HG03460 (cell line): ENCODE data around the gene TMEM62.

Experiments used
- ATAC-seq: cut with Tn5 transposase; IDR thresholded peaks from one replicate; pipeline ENCODE4 v1.9.1; 2021; ENCODE audit not compliant: unreplicated experiment

Gene TMEM62

DNA sequence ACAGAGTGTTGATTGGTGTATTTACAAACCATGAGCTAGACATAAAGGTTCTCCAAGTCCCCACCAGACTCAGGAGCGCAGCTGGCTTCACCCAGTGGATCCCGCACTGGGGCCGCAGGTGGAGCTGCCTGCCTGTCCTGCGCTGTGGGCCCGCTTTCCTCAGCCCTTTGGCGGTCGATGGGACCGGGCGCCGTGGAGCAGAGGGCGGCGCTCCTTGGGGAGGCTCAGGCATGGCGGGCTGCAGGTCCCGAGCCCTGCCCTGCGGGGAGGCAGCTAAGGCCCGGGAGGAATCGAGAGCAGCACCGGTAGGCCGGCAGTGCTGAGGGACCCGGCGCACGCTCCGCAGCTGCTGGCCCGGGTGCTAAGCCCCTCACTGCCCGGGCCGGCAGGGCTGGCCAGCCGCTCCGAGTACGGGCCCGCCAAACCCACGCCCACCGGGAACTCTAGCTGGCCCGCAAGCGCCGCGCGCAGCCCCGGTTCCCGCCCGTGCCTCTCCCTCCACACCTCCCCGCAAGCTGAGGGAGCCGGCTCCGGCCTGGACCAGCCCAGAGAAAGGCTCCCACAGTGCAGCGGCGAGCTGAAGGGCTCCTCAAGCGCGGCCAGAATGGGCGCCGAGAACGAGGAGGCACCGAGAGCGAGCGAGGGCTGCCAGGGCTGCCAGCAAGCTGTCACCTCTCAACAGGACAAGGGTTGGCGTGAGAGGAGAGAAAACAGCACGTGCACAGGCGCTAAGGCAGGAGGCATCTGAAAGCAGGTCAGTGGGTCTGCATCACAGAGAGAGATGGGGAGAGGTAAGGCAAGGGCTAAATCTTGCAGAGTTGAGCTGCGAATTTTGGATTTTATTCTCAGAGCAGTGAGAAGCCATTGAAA lies 93.3 kb downstream of the TMEM62 start:
- ATAC-seq: no peak

DNA sequence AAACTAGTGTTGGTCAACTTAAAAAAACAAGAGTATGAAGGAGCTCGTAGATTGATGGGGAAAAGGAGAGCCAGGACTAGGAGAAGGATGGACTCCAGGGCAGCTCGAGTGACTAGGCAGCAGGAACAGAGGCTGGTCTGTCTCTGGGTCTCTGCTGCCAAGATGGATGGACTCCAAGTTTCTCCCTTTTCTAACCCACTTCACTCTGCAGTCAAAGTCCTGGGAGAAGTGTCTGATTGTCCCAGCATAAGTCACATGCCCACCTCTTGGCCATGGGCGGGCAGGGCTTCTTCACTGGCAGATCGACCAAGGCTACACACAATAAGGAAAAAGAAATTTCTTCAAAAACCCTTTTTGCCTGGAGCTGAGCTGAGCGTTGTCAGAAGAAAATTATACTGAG lies 96.6 kb downstream of the TMEM62 start:
- ATAC-seq: no peak

DNA sequence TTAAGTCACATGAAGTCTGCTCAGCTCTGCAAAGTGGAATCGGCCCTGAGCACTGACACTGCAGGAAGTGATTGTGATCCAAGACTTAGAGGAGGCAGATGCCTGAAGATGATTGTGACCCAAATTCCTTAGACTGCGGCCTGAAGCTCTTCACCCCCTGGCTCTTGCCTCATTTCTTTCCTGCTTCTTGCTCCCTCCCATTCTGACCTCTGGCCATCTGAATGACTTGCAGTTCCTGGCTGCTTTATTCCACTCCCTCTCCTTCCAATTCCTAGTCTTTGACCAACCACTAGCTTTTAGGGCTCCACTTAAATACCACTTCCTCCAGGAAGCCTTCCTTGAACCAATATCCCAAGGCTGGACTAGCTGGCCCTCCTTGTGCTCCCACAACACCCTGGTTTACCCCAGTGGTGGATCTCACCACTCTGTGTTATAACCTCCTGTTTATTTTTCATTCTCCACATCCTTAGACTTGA lies 97.3 kb downstream of the TMEM62 start:
- ATAC-seq: no peak

DNA sequence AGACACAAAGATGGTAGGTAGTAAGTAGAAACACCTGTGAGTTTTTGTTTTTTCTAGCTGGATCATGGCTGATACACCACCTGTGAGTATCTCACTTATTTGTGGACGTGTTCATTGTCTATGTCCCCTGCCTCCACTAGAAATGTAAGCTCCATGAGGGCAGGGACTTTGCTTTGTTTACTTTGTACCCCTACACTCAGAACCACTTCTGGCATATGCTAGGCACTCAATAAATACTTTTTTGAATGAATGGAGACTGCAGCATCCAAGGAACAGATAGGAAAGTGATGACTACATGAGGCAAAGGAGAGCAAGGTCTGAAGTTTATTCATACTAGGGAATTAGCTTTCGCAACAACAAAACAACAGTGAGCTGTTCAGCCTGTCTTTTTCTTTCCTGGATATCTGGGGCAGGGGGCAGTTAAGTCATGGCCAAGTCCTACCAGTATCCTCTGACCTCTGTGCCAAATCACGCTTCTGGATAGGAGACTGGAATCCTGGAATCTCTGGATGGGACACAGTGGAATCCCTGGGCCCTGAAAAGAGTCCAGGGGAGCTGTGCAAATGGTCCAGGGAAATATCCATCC lies 99.0 kb downstream of the TMEM62 start:
- no peak for ATAC-seq
